ENCODE data around the gene IFRD1. TPM values are rescaled to one million over a fixed set of nuclear protein-coding genes. Genes with fewer than 3 reads are reported as not detected.

The IFRD1 gene
- total RNA-seq, 1 experiment from 2014 or later = 78.8 TPM

DNA sequence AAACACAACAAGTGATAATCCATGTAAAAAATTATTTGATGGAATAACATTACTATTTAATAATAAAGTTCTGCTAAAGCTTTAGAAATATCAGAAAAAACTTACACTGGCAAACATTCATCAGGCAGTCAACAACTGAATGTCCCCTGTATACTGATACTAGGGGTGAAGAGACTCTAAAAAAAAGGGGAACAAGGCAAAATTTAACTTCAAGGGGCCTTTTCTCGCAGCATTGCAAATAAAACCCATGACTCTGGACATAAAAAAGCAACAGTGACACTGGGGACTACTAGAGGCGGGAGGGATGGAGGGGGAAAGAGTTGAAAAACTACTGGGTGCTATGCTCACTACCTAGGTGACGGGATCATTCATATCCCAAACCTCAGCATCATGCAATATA is 5.8 kb upstream of the IFRD1 start:
- peaks cover 21% of the 10 kb centered on the region for H3K4me1 Mint-ChIP-seq (ENCODE audit: low read depth, unreplicated experiment)
- H3K36me3 ChIP-seq (ENCODE audit: control insufficient read depth, insufficient read depth, low read length) = no peaks in the 10 kb centered on the region
- ChIA-PET POLR2A (no interaction called here), CTCF (no interaction called here)
- H3K4me3 ChIP-seq (ENCODE audit: low read depth, low read length) = no peak overlapping the region
- no peak overlapping the region for H3K27ac Mint-ChIP-seq (ENCODE audit: unreplicated experiment)
- no peak overlapping the region for H3K4me3 Mint-ChIP-seq (ENCODE audit: unreplicated experiment)
- H3K4me1 ChIP-seq = peaks cover 5% of the 10 kb centered on the region; the same call in 1 of the 2 replicates
- BruUV-seq (replicated peaks) = no TSS peak
- intact Hi-C loops (cut with micrococcal nuclease; ENCODE audit: unreplicated experiment) = no loop called here
- DNase-seq = no peak
- no peaks in the 10 kb centered on the region for H3K27me3 ChIP-seq (replicated peaks; ENCODE audit: control insufficient read depth, insufficient read depth, low read length)
- TF ChIP-seq, protein P1, sequence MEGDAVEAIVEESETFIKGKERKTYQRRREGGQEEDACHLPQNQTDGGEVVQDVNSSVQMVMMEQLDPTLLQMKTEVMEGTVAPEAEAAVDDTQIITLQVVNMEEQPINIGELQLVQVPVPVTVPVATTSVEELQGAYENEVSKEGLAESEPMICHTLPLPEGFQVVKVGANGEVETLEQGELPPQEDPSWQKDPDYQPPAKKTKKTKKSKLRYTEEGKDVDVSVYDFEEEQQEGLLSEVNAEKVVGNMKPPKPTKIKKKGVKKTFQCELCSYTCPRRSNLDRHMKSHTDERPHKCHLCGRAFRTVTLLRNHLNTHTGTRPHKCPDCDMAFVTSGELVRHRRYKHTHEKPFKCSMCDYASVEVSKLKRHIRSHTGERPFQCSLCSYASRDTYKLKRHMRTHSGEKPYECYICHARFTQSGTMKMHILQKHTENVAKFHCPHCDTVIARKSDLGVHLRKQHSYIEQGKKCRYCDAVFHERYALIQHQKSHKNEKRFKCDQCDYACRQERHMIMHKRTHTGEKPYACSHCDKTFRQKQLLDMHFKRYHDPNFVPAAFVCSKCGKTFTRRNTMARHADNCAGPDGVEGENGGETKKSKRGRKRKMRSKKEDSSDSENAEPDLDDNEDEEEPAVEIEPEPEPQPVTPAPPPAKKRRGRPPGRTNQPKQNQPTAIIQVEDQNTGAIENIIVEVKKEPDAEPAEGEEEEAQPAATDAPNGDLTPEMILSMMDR (IDR thresholded peaks at IDR 0.05; ENCODE audit: insufficient read depth in 1 of 2, low read depth in 1 of 2, low read length in 1 of 2, severe bottlenecking in 1 of 2, unreplicated experiment in 1 of 2) = no peak
- no peaks in the 10 kb centered on the region for H3K9me3 Mint-ChIP-seq (ENCODE audit: unreplicated experiment)
- no peaks in the 10 kb centered on the region for H3K9me3 ChIP-seq
- H3K36me3 Mint-ChIP-seq (ENCODE audit: insufficient read depth, unreplicated experiment) = no peaks in the 10 kb centered on the region
- H3K27me3 Mint-ChIP-seq (ENCODE audit: insufficient read depth, unreplicated experiment) = no peaks in the 10 kb centered on the region

DNA sequence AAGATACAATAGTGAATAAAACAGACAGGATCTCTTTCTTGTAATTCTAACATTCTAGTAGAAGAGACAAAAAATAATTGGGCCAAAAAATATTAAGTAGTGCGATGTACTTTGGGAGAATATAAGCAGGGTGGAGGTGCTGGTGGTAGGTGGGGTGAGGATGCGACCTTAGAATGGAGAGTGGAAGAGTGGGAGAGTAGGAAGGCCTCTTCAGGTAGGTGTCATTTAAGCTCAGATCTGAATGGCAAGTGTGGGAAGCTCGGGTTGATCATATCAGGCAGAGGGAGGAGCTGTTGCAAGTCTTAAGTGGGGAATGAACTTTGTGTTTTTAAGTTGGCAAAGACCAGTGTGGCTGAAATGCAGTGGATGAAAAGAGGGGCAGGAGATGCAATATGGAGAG is 3.8 kb upstream of the IFRD1 start:
- no peaks in the 10 kb centered on the region for H3K27me3 Mint-ChIP-seq (ENCODE audit: insufficient read depth, unreplicated experiment)
- Histone ChIP-seq H3K27me3 (replicated peaks; ENCODE audit: control insufficient read depth, insufficient read depth, low read length) (no peaks in the 10 kb centered on the region), H3K4me3 (ENCODE audit: low read depth, low read length) (no peak overlapping the region), H3K4me1 (peaks cover 5% of the 10 kb centered on the region; the same call in 1 of the 2 replicates), H3K36me3 (ENCODE audit: control insufficient read depth, insufficient read depth, low read length) (no peaks in the 10 kb centered on the region), H3K9me3 (no peaks in the 10 kb centered on the region)
- H3K4me1 Mint-ChIP-seq (ENCODE audit: low read depth, unreplicated experiment) = peaks cover 23% of the 10 kb centered on the region
- no peak overlapping the region for H3K4me3 Mint-ChIP-seq (ENCODE audit: unreplicated experiment)
- H3K9me3 Mint-ChIP-seq (ENCODE audit: unreplicated experiment) = no peaks in the 10 kb centered on the region
- BruUV-seq (replicated peaks) = no TSS peak
- intact Hi-C loops (cut with micrococcal nuclease; ENCODE audit: unreplicated experiment) = no loop called here
- H3K36me3 Mint-ChIP-seq (ENCODE audit: insufficient read depth, unreplicated experiment) = peaks cover 17% of the 10 kb centered on the region
- CTCF ChIA-PET = no interaction called here
- H3K27ac Mint-ChIP-seq (ENCODE audit: unreplicated experiment) = no peak overlapping the region
- TF ChIP-seq, protein P1 (IDR thresholded peaks at IDR 0.05; ENCODE audit: insufficient read depth in 1 of 2, low read depth in 1 of 2, low read length in 1 of 2, severe bottlenecking in 1 of 2, unreplicated experiment in 1 of 2) = no peak
- POLR2A ChIA-PET = no interaction called here
- no peak for DNase-seq

DNA sequence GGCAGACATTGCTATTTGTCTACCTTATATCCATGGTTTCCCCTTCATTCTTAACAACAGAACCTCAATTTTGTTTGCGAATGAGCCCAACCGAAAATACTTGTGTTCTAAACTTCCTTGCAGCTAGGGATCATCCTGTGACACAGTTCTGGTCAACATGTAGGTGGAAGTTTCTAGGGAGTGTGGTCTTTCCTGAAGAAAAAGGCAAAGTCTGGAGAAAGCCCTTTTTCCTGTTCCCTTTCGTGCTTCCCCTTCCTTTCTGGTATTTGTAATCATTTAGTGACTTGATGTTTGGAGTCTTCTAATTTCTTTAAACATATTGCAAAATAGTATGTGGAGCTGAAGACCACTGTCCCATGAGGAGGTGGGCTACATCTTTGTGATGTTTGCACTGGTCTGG is 2.9 kb upstream of the IFRD1 start:
- POLR2A ChIA-PET = no interaction called here
- H3K27me3 ChIP-seq (replicated peaks; ENCODE audit: control insufficient read depth, insufficient read depth, low read length) = no peaks in the 10 kb centered on the region
- TF ChIP-seq, protein P1 (IDR thresholded peaks at IDR 0.05; ENCODE audit: insufficient read depth in 1 of 2, low read depth in 1 of 2, low read length in 1 of 2, severe bottlenecking in 1 of 2, unreplicated experiment in 1 of 2) = no peak
- no peaks in the 10 kb centered on the region for H3K9me3 Mint-ChIP-seq (ENCODE audit: unreplicated experiment)
- no peak overlapping the region for H3K27ac Mint-ChIP-seq (ENCODE audit: unreplicated experiment)
- H3K36me3 Mint-ChIP-seq (ENCODE audit: insufficient read depth, unreplicated experiment) = peaks cover 26% of the 10 kb centered on the region
- no peak for DNase-seq
- no peaks in the 10 kb centered on the region for H3K9me3 ChIP-seq
- BruUV-seq (replicated peaks) = no TSS peak
- H3K4me1 Mint-ChIP-seq (ENCODE audit: low read depth, unreplicated experiment) = peaks cover 24% of the 10 kb centered on the region
- intact Hi-C loops (cut with micrococcal nuclease; ENCODE audit: unreplicated experiment) = no loop called here
- no peaks in the 10 kb centered on the region for H3K27me3 Mint-ChIP-seq (ENCODE audit: insufficient read depth, unreplicated experiment)
- CTCF ChIA-PET = no interaction called here
- H3K4me3 ChIP-seq (ENCODE audit: low read depth, low read length) = no peak overlapping the region
- H3K4me3 Mint-ChIP-seq (ENCODE audit: unreplicated experiment) = no peak overlapping the region
- peaks cover 5% of the 10 kb centered on the region; the same call in 1 of the 2 replicates for H3K4me1 ChIP-seq
- no peaks in the 10 kb centered on the region for H3K36me3 ChIP-seq (ENCODE audit: control insufficient read depth, insufficient read depth, low read length)

Data from Caco-2 (cell line).